Esophagus squamous epithelium (tissue), 4 donors: Measurements from ENCODE around the gene GTF3C1.

Source experiments
- POLR2A ChIP-seq, 4 donors: fragments of 450-650 bp; IDR thresholded peaks; one replicate each; pipeline ENCODE4 v1.6.1; 2017; ENCODE audit warnings: antibody characterized with exemption in 4 of 4, mild to moderate bottlenecking in 4 of 4, moderate library complexity in 3 of 4
- TF ChIP-seq, protein P1 (sequence below), 6 experiments: fragments of 450-650 bp in 4 of 6; fragments of 200-600 bp in 2 of 6; sonication (generic) in 2 of 6; IDR thresholded peaks; one replicate each; pipeline ENCODE4 v1.5.1; 2016 to 2019; ENCODE audit warnings: antibody characterized with exemption in 6 of 6, mild to moderate bottlenecking in 4 of 6, moderate library complexity in 4 of 6

DNA sequence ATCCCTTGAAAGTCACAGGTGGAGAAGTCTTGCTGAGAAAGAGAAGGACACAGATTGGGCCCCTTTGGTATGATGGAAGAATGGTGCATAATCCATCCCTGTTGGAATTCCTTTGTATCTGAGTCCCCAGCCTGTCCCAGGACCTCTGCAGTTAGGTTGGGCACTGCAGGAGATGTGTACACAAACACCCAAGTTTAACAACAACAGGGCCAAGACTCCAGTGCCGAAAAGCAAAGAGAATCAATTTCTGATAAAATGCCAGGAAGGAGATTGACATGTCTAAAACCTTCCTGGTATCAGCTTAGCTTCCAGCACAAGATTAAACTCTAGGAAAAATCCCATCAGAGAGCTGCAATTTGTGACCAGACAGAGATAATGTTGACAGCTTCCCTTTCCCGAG is 33.2 kb upstream of the GTF3C1 start:
- TF ChIP-seq, protein P1, sequence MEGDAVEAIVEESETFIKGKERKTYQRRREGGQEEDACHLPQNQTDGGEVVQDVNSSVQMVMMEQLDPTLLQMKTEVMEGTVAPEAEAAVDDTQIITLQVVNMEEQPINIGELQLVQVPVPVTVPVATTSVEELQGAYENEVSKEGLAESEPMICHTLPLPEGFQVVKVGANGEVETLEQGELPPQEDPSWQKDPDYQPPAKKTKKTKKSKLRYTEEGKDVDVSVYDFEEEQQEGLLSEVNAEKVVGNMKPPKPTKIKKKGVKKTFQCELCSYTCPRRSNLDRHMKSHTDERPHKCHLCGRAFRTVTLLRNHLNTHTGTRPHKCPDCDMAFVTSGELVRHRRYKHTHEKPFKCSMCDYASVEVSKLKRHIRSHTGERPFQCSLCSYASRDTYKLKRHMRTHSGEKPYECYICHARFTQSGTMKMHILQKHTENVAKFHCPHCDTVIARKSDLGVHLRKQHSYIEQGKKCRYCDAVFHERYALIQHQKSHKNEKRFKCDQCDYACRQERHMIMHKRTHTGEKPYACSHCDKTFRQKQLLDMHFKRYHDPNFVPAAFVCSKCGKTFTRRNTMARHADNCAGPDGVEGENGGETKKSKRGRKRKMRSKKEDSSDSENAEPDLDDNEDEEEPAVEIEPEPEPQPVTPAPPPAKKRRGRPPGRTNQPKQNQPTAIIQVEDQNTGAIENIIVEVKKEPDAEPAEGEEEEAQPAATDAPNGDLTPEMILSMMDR (IDR thresholded peaks at IDR 0.05), result no peak
- TF ChIP-seq POLR2A (IDR thresholded peaks at IDR 0.05), result no peak
